NCI-H2196 treated with DMSO at 0.1 percent for 48 hours (cell line): ENCODE data around the gene SSBP3.
A peak's percentile ranks its signal among the peaks of the same experiment; 100 is the strongest.
"Not testable (repeated sequence)": the region's sequence is repeated elsewhere in the genome, so short reads cannot be mapped to it uniquely, and the experiment has no call there.

Source experiments
- DNase-seq: peaks from one replicate; lab custom pipeline; 2025; ENCODE audit not compliant: unreplicated experiment; lab: John Stamatoyannopoulos, UW

SSBP3 gene

DNA sequence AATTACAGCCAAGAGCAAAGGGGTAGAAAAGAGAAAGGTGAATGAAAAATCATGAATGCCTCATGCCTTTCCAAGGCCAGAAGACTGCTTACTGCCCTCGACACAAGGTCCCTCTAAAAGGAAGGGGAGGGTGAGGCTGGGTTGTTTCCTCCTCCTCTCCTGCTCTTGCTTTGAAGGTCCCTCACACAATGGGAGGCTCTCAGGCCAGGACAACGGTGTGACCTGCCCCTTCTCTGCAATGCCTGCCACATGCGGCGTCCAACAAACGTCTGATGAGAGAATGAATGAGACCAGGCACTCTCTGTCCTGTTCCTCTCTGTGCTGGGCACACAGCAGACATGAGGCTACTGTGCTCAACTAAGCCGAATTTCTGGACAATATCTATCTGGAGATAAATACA is 51.3 kb downstream of the SSBP3 start:
- DNase-seq, result no peak

DNA sequence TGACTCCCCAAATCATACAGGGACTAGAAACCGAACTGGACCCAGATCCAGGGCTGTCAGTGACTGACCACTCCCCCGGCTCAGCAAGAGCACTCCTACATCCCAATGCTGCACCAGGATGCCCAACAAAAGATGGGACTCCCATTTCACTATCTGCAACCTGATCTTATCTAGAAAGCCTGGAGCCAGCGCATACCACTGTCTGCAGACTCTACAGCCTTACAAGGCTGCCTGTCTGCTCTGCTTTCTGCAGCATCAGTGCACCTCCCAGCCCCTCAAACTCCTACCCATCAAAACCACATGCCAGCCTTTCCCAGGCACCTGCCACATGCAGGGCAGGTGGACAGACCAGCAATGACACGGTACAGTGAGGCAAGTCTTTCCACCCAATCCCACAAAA is 52.2 kb downstream of the SSBP3 start:
- no peak for DNase-seq

DNA sequence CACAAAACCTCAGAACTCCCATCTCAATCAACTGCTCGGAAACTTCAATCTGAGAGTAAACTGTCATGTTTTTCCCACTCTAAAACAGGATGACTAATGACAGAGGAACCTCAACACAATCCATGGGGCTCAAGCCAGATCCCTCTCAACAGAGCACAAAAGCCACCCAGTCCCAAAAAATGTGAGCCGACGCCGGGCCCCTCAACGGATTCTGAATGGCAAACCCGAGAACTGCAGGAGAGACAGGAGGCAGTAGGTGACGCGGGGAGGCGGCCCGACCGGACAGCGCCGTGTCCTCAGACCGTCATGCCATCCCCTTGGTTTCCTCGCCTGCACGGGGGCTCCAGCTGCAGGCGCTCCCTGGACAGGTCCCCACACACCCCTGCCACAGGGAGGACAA is 53.4 kb downstream of the SSBP3 start:
- no peak for DNase-seq

DNA sequence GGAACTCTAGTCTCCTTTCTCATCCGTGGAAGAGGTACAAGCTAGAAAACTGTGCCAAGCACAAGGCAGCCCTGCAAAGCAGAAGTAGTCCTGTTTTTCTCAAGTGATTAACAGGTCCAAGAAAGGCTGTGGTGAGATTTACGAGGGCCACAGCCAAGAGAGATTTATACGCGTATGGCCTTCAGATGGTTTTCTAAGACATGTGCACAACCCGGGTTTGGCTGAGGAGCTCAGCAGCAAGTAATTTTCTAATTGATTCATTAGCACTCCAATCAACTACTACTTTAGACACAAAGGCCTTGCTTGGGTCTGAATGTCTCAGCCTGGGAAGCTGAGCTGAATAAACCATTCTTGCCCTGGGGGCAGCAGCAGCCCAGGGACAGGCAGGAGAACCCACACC is 55.8 kb downstream of the SSBP3 start:
- DNase-seq, result no peak

DNA sequence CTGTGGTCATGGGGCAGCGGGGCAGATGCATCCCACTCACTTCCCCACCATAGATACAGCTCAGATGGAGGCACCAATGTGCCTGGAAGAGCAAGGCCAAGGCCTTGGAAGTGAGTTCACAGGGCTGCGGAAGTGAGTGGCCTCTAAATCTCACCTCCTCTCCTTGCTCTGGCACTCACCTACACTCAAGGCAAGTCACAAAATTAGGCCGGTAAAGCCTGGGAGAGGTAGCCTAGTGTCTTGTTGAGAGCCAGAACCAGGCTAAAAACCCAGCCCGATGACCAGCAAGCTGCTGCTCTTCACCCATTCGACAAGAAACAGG is 57.5 kb downstream of the SSBP3 start:
- DNase-seq, result no peak

DNA sequence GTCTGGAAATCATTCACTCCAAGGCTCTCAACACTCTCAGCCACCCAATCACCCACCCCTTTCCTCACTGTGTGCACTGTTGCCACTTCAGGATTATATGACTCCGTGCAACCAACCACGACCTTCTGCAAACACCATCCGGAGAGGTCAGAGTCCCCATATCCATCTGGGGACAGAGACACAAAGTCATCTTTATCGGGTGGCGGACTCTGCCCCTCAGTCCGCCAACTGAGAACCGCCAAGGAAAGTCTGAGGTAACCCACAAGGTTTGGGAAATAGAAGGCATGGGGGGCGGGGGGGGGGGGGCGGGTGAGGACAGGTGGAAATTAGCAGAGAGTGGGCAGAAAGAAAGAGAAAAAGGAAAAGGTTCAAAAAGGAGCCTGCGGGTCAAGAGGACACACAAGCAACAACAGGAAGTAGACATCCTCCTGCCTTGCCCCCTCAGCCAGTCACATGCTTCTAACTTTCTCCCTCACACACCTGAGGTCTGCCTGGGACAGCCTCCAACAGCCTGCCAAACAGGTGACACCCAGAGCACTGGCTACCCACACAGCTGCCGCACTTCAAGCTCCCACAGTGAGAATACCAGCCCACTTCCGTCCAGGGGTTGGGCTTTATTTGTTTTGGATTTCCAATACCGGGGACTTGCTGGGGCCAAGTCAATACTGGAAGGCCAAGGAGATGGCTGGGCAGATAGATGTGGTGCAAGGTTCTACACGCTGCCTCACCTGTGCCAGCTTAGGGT is 58.1 kb downstream of the SSBP3 start:
- peak; percentile 61 for DNase-seq

DNA sequence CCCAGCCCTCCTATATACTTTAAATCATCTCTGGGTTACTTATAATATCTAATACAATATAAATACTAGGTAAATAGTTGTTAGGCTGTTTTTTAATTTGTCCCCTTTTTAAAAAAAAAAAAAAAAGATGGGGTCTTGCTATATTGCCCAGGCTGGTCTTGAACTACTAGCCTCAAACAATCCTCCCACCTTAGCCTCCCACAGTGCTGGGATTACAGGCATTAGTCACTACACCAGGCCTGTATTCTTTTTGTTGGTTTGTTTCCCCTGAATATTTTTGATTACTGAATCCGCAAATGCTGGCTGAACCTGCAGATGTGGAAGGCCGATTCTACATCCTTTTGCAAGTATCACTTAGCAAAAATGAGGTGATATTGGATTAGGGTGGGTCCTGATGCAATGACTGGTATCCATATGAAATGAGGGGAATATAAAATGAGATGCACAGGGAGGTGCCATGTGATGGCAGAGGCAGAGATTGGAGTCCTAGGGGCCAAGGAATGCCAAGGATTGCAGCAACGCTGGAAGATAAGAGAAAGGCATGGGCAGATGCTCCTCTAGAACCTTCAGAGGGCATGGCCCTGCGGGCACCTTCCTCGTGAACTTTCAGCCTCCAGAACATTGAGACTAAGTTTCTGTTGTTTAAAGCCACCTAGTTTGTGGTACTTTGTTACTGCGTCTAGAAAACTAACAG is 58.8 kb downstream of the SSBP3 start:
- DNase-seq, result no peak

DNA sequence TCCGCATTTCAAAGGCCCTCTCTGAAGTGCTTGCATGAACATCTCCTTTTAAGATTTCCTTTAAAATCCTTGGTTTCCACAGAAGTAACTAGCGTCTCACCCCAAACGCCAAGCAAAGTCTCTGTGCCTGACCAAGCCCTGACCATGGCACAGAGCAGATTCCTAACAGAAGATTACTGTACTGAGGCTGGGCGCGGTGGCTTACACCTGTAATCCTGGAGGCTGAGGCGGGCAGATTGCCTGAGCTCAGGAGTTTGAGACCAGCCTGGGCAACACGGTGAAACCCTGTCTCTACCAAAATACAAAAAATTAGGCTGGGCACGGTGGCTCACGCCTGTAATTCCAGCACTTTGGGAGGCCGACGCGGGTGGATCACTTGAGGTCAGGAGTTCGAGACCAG is 60.6 kb downstream of the SSBP3 start:
- not testable (repeated sequence) for DNase-seq

DNA sequence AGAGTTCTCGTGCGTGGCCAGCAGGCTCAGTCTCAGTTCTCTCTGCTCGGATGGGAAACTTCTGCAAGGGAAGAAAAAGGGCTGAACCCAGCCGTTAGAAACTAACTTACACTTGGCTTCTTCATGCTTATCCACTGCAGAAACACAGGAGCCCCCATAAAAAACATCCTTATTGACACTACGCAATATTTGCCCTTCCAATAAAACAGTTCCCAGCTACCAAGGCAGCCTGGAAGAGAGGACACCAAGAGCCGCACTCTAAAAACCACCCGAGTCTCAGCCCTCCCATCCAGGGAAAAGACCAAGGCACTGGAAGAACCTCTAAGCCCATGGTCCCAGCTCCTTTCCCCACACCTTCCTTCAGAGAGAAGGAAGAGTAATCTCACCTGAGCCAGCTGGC is 61.1 kb downstream of the SSBP3 start:
- no peak for DNase-seq

DNA sequence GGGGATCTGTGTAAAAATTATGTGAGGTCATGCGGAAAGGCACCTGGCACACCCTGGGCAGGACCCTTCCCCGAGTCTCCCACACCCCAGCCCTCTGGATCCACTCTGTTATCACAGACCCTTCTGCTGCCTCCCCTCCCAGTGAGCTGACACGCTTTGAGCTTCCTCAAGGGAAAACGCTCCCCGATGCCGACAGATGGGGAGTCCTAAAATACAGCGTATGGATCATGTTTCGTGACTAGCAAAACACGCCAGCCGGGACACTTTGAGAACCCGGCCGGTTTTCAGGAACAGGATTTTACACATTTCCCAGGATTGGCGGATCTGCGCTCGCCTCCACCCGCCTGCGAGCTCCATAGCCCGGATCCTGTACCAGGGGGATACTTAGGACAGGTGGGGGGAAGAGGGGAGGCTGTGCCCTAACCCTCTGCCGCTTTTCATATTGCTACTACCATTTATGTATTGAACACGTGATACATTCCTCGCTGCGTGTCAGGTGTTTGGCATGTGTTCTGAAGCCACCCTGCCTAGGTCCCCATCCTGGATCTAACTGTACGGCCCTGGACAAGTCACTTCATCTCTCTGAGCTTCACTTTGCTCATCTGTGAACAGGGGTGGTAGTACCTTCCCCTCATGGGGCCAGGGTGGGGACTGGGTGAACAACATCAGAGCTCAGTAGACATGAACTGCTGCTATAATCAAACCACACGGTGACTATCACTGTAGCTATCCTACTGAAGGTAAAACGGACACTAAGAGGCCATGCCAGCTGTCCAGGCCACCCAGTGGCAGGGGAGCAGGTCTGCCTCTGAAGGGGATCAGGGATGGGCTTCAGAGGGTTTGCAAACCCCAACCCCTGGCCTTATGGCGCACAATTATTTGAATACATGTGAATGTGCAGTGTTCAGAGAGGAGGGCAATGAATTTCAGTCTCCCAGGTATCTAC is 63.2 kb downstream of the SSBP3 start:
- no peak for DNase-seq

DNA sequence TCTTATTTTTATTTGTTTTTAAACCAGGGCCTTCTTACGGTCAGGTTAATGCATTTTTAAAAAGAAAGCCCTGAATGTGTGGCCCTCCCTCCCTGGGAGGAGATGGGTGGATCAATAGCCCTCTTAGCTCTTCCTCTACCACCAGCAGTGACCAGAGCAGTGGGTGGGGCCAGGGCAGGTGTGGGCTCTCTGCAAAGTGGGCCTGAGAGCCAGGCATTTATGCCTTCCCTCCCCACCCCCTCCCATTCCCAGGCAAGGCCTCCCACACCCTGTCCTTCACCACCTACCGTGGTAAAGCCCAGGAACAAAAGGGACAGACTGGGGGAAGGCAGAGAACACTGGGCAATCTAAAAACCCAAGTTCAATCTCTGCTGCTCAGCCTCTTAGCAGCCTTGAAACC is 63.9 kb downstream of the SSBP3 start:
- no peak for DNase-seq

DNA sequence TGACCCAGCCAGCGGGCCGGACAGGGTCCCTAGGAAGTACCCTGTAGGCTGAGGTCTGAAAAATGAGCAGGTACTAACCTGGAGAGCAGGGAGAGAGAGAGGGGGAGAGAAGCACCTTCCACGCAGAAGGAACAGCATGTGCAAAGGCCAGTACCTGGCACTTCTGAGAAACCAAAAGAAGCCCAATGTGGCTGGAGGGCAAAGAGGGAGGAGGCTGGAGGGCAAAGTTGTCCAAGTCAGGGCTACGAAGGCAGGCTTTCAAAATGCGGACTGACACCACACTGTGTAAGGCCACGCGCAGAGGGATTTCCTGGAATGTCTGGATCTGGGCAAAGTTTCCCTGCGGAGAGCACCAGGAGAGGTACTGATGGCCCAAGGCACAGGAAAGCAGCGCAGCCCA is 64.4 kb downstream of the SSBP3 start:
- no peak for DNase-seq

DNA sequence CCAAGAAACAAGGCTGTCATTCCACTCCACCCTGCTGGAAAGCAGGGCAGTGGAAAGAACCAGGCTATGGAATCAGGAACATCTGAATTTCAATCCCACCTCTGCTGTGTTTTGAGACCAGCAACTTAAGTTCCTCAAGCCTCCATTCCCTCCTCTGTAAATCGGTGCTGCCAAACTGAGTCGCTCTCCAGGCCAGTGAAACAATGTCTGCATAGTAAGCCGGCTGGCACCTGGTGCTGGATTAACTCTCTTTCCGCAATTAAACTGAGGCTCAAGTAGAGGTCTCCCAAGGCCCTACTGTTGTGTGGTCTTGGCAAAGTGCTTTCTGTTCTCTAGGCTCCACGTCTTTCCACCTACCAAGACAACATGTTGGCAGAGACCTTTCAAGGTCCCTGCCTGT is 65.3 kb downstream of the SSBP3 start:
- no peak for DNase-seq

DNA sequence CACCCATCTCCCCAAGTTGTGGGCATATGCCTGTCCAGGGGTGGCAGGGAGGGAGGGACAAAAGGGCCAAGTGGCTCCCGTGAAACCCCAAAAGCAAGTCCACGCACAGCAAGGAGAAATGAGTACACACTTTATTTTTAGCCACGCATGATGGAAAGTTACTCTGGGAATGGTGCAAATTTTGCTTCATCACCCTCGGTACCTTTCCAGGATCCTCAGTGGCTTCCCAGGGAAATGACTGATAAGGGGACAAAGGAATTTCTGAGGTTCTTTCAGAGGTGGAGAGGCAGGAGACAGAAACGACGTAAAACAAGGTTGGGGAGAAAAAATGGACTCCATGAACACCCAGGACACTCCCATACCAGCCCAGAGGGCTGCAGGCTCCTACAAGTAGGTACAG is 65.8 kb downstream of the SSBP3 start:
- DNase-seq, result no peak

DNA sequence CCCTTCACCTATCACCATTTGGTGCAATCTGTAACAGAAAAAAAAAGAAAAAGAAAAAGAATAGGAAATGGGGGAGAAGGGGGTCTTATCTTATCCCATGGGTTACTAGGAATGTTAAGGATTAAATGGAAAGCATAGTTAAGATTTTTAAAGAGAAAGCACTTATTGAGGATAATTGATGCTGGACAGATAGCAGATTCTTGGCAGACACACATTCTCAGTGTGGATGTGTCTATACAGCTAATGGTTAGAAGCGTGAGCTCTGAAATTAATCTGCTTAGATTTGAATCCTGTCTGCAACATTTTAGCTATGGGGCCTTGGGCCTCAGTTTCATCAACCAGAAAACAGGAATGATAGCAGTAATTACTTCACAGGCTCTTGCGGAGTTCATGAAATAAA is 67.1 kb downstream of the SSBP3 start:
- no peak for DNase-seq

DNA sequence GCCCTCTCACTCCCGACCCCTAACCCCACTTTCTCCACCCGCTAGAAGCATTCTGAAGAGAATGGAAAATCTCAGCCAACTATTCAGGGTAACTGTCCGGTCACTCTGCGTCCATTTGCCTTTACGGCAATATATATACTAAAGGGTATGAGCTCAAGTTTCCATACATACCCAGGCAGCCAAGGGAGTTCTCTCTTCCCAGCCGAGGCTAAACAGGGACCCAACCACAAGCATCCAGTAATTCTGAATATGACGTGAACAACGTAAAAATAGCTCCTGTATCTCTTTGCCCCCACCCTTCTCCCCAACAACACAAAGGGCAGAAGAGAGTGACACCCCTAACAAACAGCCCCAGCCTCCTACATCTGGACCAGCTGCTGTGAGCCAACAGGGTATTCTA is 67.7 kb downstream of the SSBP3 start:
- no peak for DNase-seq

DNA sequence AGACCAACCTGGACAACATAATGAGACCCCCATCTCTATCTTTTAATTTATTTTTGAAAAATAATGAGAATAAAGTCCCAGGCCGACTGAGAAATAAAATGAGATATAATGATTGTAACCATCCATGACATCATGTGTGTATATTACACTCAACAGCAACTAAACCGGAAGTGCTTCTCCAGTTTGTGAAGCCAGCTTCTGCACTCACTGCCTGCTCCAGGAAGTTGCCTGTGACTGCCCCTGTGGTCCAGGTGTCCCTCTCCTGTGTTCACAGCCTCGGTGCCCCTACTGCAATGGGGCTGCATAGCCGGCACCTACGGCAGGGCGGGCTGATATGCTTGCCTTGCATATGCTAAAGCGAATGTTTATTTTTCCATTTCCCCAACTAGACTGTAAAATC is 68.3 kb downstream of the SSBP3 start:
- DNase-seq, result no peak

DNA sequence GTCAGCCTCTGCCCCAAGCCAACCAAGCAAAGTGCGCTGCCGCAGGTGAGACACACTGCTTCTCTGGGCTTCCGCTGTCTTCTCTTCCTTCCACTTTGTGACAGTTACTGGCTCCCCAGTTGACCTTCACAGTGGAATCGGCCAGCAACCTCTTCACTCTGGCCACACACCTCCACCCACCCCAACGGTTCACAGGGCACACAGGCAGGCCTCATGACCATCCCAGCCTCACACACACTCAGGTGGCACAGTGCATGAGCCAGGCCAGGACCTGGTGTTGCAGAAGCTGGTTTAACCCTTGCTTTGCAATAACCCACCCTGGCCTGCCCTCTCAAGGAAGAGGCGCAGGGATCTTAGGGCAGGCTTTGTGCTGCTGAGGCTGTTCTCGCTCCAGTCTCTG is 69.2 kb downstream of the SSBP3 start:
- no peak for DNase-seq

DNA sequence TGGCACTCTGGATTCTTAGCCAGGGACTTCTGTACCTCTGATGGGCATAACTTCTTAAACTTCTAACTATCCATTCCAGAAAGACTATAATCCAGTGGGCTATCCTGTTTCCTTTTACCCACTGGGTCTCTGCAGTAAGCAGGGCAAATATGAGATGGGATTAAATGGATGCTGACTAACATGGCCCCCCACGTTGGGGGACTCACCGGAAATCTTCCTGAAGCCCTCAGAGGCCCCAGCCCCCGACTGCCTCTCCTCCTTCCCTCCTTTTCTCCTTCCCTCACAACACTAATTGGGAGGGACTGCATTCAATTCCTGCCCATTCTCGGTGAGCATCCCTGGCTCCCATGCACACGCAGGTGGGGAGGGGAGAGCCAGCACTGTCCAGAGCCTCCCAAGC is 70.1 kb downstream of the SSBP3 start:
- DNase-seq, result no peak

DNA sequence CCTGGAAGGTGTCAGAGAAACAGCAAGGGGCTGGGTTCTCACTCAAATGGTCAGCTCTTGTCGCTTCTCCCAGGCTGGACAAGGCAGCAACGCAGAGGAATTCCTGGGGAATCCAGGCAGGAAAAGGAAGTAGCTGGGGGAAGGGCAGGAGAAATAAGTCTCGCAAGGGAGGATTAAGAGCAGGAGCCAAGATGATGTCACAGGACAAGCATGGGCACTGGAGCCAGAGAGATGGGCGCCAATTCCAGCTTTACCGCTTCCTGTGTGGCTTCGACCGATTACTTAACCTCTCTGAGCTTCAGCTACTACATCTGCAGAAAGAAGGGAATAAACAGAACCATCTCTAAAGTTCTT is 70.5 kb downstream of the SSBP3 start:
- DNase-seq, result no peak

DNA sequence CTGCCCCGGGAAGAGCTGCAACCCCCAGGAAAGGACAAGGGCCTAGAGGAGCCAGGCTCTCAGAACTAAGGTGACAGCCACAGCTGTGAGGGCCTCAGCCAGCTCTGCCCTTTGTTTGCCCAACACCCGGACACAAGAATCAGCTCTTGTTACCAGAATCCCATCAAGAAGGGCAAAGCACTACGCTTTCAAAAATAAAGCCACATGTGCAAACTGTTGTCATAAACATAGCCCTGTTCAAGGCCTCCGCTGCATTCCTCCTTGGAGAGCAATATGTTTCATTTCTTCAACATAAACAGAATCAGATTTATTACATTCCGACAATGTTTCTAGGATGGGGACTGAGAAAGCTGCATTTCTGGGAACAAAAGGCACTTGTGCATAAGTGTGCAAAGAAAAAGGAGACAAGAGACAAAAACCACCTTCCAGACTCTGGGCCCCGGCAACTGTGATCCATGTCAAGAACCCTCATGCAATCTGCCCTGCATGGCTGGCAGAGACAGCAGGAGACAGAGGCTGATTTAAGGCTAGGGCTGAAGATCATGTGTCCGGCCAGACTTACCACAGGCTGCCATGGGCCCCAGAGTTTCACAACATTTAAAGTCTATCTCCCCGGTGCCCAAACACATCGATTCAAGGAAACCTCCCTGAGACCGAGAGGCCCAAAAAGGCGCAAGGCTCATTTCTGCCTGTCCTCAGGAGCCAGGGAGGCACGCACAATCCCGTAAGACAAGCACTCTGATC is 71.0 kb downstream of the SSBP3 start:
- DNase-seq, result no peak
